HG03558 (cell line): ENCODE data around the gene ASTL.

ENCODE experiments used
- ATAC-seq: cut with Tn5 transposase; IDR thresholded peaks from one replicate; pipeline ENCODE4 v1.9.1; 2021; ENCODE audit warnings: moderate number of reproducible peaks; ENCODE audit not compliant: unreplicated experiment; ENCODE audit errors: extremely low read depth

ASTL gene

DNA sequence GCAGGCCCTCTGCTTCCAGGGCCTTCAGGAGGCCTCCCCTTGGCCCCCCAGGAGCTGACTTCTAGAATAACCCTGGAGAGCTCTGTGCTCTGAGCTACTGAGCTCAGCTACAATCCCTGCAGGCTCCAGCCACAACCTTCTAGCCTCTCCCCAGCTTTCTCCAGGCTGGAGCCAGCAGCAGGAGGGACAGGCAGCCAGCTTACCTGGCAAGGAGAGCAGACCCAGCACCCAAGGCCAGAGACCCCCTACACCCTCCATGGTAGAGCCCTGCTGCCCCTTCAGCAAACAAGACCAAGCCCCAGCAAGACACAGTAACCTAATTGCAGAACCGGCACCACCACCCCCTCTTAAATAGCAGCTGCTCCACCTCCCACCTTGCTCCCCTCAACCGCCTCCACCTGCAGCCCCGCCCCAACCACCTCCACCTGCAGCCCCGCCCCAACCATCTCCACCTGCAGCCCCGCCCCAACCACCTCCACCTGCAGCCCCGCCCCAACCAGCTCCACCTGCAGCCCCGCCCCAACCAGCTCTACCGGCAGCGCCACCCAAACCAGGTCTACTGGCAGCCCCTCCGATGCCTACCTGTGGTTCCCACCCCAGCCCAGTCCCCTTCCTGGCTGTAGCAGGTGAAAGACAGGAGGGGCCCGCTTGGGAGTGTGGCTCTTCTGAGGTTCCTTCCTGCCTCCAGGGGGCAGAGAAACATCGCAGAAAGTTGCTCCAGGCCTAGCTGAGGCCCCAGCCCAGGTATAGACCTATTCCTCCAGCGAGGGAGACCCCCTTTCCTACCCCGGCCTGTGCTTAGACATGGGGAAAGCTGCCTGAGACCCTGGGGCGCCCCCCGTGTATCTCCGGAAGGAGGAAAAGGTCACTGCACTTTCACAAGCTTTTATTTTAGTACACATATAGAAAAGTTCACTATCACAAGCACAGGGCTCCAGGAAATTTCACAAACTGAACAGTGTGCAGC, at the start of gene ASTL:
Gene ASTL (minus strand): TSS at position 324 of the 967 bp plus-strand sequence. CDS start 66 bp downstream, at position 258.
- ATAC-seq, result no peak

DNA sequence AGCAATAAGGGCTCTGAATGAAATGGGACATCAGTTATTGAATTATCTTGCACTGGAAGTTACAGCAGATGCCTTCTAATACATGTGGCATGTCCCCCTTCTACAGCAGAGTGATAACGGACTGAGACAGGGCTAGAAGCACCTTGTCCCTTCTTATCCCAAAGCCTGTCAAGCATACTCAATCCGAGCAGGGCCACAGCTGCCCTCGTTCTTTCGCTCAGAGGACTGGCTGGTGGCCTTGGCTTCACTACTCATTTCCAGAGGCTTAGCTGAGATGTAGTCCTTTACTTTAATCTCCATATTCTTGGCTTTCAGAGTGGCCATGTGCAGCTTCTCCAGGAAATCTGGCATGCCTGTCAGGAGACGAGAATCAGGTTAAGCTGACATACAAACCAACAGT, 48.3 kb upstream of the ASTL start:
- no peak for ATAC-seq

GRCh38 chr2:96185516-96185915, 47.2 kb upstream of the ASTL start:
- ATAC-seq, result no peak

- ATAC-seq, result no peak
Observed at GRCh38 chr2:96184989-96185388, 46.7 kb upstream of the ASTL start.

DNA sequence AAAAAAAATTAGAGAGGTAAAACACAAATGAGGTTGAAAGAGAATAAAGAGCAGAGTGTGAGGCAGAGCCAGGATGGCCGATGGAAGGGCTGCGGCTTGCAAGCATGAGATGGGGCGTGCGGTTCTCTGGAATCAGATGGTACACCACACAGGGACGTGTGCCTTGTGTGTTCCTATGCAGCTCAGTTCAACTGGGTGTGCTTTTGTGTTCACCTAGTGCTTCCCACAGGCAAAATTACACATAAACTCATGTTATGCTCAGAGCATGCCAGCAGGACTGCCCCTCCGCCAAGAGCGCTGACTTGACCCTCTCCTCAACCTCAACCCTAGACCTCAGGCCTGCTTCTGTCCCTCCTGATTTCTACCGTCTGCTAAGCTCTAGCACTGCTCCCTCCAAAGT, 45.9 kb upstream of the ASTL start:
- ATAC-seq, result no peak

- ATAC-seq, result no peak
Observed at GRCh38 chr2:96181529-96181928, 43.2 kb upstream of the ASTL start.

DNA sequence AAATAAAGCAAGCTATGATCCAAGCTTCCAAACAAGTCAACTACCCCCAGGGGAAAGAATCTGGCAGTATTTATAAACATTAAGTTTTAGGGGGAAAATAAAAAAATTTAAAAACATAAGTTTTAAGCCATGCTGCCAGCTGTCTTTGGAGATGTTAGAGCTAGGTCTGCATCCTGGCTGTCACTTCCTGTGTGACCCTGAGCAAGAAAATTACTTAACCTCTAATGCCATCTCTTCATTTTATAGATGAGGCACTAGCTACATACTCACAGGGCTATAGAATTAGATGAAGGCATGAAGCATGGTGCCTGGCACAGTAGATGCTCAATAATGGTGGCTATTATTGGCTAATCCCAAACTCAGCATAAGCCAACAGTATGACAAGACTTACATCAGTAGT, 42.2 kb upstream of the ASTL start:
- no peak for ATAC-seq

DNA sequence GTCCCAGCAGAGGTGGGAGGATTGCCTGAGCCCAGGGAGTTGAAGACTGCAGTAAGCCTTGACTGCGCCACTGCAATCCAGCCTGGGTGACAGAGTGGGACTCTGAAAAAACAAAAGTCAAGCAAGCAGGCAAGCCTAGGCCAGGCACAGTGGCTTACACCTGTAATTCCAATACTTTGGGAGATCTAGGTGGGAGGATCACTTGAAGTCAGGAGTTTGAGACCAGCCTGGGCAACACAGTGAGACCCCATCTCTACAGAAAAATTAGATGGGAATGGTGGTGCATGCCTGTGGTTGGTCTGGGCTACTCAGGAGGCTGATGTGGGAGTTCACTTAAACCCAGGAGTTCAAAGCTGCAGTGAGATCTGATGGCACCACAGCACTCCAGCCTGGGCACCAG, 41.7 kb upstream of the ASTL start:
- no peak for ATAC-seq

GRCh38 chr2:96176661-96177060, 38.4 kb upstream of the ASTL start:
- ATAC-seq, result no peak

DNA sequence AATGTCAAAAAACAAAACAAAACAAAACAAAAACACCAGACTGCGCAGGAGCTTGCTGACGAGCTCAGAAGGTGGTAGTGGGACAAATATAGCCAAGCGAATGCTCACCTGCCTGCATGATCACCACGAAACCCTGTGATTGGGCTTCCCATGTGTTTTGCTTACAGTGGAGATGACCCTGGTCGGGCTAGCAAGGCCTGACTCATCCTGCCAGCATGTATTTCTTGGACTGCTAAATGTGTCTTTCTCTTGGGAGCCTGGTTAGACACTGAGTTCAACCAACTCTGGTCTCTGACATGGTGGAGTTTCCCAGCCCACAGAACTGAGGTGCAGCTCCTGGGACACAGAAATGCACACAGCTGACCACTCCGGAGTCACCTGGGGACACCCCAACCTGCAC, 37.6 kb upstream of the ASTL start:
- no peak for ATAC-seq

DNA sequence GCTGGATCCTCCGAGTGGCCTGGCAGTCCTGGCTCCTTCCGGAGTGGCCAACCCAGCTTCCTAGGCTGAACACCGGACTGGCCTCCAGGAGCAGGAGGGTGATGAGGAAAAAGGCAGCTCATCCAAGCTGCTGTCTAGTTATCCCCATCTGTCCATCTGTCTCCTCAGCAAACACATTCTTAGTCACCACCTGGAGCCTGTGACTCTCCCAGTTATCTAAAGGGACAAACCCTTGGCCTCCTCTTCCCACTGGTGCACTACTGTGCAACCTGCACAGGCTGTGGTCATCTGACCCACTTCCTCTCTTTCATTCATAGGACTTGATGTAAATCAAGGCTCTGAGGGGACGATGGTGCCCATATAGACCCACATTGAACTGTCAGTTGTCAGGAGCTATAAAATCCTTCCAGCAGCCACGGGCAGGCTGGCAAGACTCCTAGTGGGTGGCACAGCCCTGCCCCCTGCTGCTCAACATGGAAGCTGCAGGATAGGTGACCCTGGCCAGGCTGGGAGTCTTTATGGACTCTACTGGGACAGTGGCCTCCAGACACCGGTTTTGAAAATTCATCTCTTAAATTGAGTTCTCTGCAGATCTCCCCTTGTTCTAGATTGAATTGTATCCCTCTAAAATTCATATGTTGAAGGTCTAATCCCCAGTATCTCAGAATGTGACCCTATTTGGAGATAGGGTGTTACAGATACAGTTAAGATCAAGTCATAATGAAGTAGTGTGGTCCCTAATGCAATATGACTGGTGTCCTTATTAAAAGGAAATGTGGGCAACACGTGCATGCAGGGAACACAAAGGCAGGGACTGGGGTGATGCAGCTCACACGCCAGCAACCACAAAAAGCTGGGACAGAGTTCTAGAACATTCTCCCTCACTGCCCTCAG, 36.2 kb upstream of the ASTL start:
- no peak for ATAC-seq

- no peak for ATAC-seq
Observed at GRCh38 chr2:96171831-96172230, 33.5 kb upstream of the ASTL start.

DNA sequence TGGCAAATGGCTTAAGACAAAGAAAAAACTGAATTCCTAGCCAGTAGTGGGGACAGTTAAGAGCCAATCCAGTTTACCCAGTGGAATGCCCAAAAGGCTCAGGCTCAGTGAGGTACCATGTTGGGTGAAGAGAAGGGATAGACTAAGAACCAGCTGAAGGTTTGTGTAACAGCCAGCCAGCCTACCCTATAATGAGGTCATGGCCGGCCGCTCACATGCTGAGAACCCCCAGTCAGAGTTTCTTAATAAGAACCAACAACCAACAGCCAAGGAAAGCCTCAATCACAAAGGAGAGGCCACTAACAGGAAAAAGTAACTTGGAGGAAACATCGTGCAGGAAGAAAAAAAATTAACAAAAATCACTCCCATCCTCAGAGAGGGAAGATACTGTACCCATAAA, 32.3 kb upstream of the ASTL start:
- ATAC-seq, result no peak

DNA sequence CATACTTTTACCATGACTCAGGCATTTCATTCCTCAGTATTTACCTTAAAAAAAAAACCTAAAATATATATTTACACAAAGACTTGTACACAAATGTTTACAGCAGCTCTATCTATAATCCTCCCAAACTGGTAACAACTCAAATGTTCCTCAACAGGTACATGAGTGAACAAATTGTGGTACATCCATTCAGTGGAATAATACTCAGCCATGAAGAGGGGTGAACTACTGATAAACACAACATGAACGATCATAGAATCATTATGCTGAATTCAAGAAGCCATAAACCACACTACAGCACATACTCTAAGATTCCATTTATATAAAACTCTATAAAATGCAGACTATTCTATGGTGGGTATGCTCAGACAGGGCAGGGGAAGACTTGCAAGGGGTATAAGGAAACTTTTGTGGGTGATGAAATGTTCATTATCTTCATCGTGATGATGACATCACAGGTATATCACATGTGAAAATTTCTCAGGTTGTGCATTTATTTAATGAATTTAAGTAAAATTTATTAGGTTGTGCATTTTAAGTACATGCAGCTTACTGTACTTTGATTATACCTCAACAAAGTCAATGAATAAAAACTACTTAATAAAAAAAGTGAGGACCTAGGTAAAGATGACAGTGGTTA, 31.7 kb upstream of the ASTL start:
- no peak for ATAC-seq

- ATAC-seq, result no peak
Observed at GRCh38 chr2:96167407-96168013, 29.2 kb upstream of the ASTL start.

GRCh38 chr2:96164459-96165184, 26.3 kb upstream of the ASTL start:
- ATAC-seq, result peak; percentile 60

- no peak for ATAC-seq
Observed at GRCh38 chr2:96163768-96164429, 25.6 kb upstream of the ASTL start.

GRCh38 chr2:96163415-96163767, 25.1 kb upstream of the ASTL start:
- ATAC-seq, result no peak

GRCh38 chr2:96161898-96162297, 23.6 kb upstream of the ASTL start:
- no peak for ATAC-seq
